Cardiac muscle cell (in vitro differentiated cells and primary cell): ENCODE measurements around the gene MYBBP1A. TPM values are rescaled to one million over a fixed set of nuclear protein-coding genes. Genes with fewer than 3 reads are reported as not detected.

Experiments
- DNase-seq, 2 donors: peaks; one replicate each; pipeline versions ENCODE4 v3.0.0 to v3.0.0-alpha.2; 2010 to 2017; ENCODE audit warnings: low read depth in 1 of 2, low spot score in 1 of 2
- H3K27ac ChIP-seq: fragments of 200-600 bp; sonication (generic); 2 replicates; pipeline ENCODE4 v1.5.1; 2016
- H3K27me3 ChIP-seq: fragments of 200-600 bp; sonication (generic); 2 replicates; pipeline ENCODE4 v1.6.0; 2016; ENCODE audit warnings: control low read depth
- H3K36me3 ChIP-seq: fragments of 200-600 bp; sonication (generic); 2 replicates; pipeline ENCODE4 v1.5.1; 2016; ENCODE audit warnings: control low read depth
- H3K4me1 ChIP-seq: fragments of 200-600 bp; sonication (generic); 2 replicates; pipeline ENCODE4 v1.8.1; 2017; ENCODE audit warnings: low read depth, mild to moderate bottlenecking, mixed run types
- H3K4me3 ChIP-seq: fragments of 200-600 bp; sonication (generic); 2 replicates; pipeline ENCODE4 v1.5.1; 2016; ENCODE audit warnings: mild to moderate bottlenecking
- H3K9me3 ChIP-seq: fragments of 200-600 bp; sonication (generic); 2 replicates; pipeline ENCODE4 v1.5.1; 2017; ENCODE audit warnings: low read depth, mild to moderate bottlenecking, control low read depth
- polyA plus RNA-seq: library from polyadenylated mRNA; unstranded; fragments of >200 nt; fragmentation: Nextera tagmentation; extraction: Ambion mirVana; gene quantifications from 2 replicates; pipeline ENCODE4 v1.2.1, GENCODE V29; 2016
- total RNA-seq: library from RNA; depleted of rRNA; stranded (reverse); fragments of >200 nt; gene quantifications from 2 replicates; pipeline ENCODE4 v1.2.3, GENCODE V29; 2016
- TF ChIP-seq, protein P1 (sequence below): IDR thresholded peaks from 2 replicates; pipeline ENCODE4 v1.5.1; 2012; ENCODE audit warnings: low read depth, mild to moderate bottlenecking, low read length

The MYBBP1A gene
- total and polyA plus RNA-seq, 2 experiments from 2014 or later, result 51.5 to 57.1 TPM

DNA sequence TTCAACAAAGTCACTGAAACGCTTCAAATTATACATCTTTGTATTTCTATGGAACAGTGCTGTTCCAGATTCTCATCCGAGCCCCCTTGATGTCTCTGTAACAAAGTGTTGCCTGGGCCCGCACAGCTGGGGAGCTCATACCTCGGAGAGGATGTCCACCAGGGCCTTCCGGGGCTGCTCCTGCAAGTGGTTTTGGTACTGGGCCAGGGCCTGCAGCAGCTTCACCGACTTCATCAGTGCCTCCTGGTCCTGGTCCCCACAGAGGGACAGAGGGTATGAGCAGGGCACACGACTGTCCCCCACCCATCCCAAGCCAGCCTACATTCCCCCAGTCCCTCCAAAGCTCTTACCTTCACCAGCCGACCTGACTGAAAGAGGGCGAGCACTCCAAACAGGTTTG is 1.5 kb downstream of the MYBBP1A start:
- H3K36me3 ChIP-seq, result peaks cover 4% of the 10 kb centered on the region
- DNase-seq, result no peak
- H3K9me3 ChIP-seq, result no peaks in the 10 kb centered on the region
- H3K27me3 ChIP-seq, result no peaks in the 10 kb centered on the region
- peaks cover 5% of the 10 kb centered on the region for H3K4me1 ChIP-seq
- TF ChIP-seq, protein P1, sequence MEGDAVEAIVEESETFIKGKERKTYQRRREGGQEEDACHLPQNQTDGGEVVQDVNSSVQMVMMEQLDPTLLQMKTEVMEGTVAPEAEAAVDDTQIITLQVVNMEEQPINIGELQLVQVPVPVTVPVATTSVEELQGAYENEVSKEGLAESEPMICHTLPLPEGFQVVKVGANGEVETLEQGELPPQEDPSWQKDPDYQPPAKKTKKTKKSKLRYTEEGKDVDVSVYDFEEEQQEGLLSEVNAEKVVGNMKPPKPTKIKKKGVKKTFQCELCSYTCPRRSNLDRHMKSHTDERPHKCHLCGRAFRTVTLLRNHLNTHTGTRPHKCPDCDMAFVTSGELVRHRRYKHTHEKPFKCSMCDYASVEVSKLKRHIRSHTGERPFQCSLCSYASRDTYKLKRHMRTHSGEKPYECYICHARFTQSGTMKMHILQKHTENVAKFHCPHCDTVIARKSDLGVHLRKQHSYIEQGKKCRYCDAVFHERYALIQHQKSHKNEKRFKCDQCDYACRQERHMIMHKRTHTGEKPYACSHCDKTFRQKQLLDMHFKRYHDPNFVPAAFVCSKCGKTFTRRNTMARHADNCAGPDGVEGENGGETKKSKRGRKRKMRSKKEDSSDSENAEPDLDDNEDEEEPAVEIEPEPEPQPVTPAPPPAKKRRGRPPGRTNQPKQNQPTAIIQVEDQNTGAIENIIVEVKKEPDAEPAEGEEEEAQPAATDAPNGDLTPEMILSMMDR, result no peak
- no peak overlapping the region for H3K27ac ChIP-seq
- no peak overlapping the region for H3K4me3 ChIP-seq

DNA sequence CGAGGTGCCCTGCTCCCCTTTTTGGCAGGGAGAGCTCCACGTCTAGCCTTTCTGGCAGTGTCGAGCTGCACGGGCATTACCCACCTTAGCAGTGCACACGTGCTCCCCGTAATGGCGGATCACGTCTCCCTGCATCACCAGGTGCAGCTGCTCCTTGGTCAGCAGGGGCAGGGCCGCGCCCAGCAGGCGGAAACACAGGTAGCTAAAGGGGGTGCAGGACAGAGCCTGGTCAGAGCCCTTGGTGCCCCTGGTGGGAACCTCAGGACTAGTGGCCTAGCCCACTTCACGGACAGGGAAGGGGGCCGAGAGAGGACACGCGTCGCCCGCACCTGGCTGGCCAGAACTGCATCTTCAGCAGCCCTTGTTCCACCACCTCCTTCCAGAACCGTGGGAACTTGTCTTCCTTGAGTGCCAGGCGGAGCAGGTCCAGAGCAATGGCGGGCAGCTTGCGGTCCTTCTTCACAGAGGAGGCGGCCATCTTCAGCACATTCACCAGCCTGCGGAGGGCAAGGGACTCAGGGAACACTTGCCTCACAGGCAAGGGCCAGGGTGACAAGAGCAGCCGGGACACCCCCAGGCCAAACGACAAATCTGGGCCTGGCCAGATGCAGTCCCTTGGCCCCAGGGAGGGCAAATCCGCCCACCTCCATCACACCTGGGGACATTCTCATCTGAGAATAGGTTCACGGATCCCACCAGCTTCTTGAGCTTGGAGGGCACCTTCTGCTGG is 3.2 kb downstream of the MYBBP1A start:
- TF ChIP-seq, protein P1, result no peak
- peaks cover 5% of the 10 kb centered on the region for H3K4me1 ChIP-seq
- H3K27ac ChIP-seq, result no peak overlapping the region
- H3K9me3 ChIP-seq, result no peaks in the 10 kb centered on the region
- no peak overlapping the region for H3K4me3 ChIP-seq
- no peaks in the 10 kb centered on the region for H3K27me3 ChIP-seq
- DNase-seq, result no peak
- peaks cover 7% of the 10 kb centered on the region for H3K36me3 ChIP-seq

DNA sequence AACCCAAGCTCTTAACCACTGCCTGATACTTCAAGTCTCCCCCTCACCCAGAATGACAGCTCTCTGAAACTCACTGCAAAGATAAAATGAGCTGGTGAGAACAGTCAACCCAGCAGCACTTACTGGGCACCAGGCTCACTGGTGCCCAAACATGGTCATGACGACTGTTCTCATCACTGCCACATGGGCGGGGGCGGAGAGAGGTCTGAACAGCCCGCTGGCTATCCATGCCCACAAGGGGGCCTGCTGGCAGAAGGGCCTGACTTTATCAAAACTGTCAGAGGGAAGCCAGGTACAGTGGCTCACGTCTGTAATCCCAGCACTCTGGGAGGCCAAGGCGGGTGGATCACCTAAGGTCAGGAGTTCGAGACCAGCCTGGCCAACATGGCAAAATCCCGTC is 4.0 kb downstream of the MYBBP1A start:
- peaks cover 8% of the 10 kb centered on the region for H3K36me3 ChIP-seq
- no peaks in the 10 kb centered on the region for H3K27me3 ChIP-seq
- H3K4me3 ChIP-seq, result no peak overlapping the region
- no peak for DNase-seq
- peaks cover 5% of the 10 kb centered on the region for H3K4me1 ChIP-seq
- H3K27ac ChIP-seq, result no peak overlapping the region
- TF ChIP-seq, protein P1, result no peak
- H3K9me3 ChIP-seq, result no peaks in the 10 kb centered on the region

DNA sequence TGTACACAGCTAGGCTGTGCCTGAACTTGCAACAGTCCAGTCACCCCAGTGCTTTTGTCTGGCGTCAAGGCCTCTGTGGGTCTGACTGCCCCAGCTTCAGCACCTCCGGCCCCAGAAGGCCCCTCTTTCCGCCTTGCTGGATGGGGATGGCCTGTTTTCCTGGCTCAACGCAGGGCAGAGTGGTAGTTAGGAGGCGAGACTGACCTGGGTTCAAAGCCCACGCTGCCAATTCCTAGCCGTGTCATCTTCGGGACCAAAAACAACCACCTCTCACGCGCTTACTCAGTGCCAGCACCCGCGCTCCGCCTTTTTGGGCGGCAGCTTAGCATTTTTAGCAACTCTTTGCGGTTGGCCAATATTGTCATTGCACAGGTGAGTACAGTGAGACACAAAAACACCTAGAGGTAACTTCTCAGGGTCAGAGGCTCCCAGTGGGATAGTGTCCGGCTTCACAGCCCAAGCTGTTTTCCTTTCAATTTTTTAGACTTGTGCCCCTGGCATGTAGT is 4.6 kb downstream of the MYBBP1A start:
- Histone ChIP-seq H3K27ac (no peak overlapping the region), H3K9me3 (no peaks in the 10 kb centered on the region), H3K36me3 (peaks cover 8% of the 10 kb centered on the region), H3K4me1 (peaks cover 5% of the 10 kb centered on the region), H3K27me3 (no peaks in the 10 kb centered on the region), H3K4me3 (no peak overlapping the region)
- TF ChIP-seq, protein P1, result no peak
- DNase-seq, result no peak

DNA sequence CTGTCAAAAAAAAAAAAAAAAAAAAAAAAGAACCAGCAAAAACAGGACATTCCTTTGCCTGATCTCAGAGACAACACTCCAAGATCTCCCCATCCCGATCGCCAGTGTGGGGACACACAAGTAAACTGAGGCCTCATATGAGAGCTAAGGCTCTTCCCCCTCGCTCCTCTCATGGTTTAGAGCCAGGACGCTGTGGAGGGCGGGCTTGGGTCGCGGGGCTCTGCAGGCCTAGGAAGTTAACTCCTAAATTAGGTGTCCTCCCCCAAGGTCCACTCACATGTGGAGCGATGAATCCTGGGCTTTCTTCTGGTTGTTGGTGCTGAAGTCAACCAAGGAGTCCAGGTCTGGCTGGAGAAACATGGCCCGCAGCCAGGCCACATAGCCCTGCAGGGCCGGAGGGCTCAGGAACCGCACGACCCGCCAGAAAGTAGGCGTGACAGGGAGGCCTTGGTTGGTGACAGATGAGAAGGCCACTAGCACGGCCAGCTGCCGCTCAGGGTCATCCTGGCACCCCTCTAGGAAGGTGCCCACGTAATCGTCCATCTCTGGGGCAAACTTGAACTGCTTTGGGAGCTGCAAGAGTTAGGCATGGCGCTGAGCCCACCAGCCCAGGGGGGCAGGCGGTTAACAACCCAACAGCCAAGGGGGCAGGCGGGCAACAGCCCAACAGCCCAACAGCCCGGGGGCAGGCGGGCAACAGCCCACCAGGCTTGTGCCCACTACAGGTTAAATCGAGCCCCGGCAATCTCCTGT is 5.2 kb downstream of the MYBBP1A start:
- H3K27ac ChIP-seq, result no peak overlapping the region
- H3K36me3 ChIP-seq, result peaks cover 8% of the 10 kb centered on the region
- TF ChIP-seq, protein P1, result no peak
- no peak overlapping the region for H3K4me3 ChIP-seq
- DNase-seq, result no peak
- H3K27me3 ChIP-seq, result no peaks in the 10 kb centered on the region
- no peaks in the 10 kb centered on the region for H3K9me3 ChIP-seq
- H3K4me1 ChIP-seq, result peaks cover 5% of the 10 kb centered on the region
